Measurements from ENCODE around the gene MYADML2. TPM values are rescaled to one million over a fixed set of nuclear protein-coding genes. Genes with fewer than 3 reads are reported as not detected.
A peak's percentile ranks its signal among the peaks of the same experiment; 100 is the strongest.

The MYADML2 gene
- total RNA-seq, 1 experiment from 2014 or later = 0.22 TPM

DNA sequence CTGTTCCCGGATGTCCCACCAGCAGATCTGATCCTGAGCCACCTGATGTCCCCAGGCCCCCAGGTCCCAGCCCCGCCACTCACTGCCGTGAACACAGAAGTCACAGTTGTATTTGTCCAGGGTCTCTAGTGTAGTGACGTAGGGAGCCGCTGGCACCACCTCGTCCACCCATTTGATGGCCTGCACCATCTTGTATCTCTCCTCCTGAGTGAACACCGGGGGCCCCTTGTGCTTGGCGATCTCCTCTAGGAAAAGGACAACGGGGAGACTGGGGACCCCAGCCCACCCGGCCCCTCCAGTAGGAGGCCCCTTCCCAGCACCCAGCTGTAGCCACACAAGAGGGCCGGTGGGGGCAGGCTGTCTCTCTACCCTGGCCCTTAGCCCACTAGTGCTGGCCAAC, 38.2 kb downstream of the MYADML2 start:
- Histone ChIP-seq H3K14ac (ENCODE audit: insufficient read depth, low read length) (no peak overlapping the region), H3K79me2 (ENCODE audit: insufficient read depth, low read length) (no peaks in the 10 kb centered on the region), H2BK20ac (ENCODE audit: low read depth, low read length, poor library complexity, severe bottlenecking) (no peak overlapping the region), H4K5ac (ENCODE audit: insufficient read length, low read depth, low read length) (no peak overlapping the region), H3K9me3 (ENCODE audit: control insufficient read depth, low read depth, low read length) (no peaks in the 10 kb centered on the region), H2BK120ac (ENCODE audit: low read depth, low read length, poor library complexity, severe bottlenecking) (no peak overlapping the region), H4K20me1 (ENCODE audit: control insufficient read depth, insufficient read depth, insufficient read length) (no peaks in the 10 kb centered on the region), H2BK5ac (ENCODE audit: insufficient read length, low read length) (no peak overlapping the region), H3K9ac (ENCODE audit: extremely low read depth, insufficient read length, low read length) (no peak overlapping the region), H3K23ac (ENCODE audit: insufficient read length, low read depth, low read length) (no peak overlapping the region), H2AK5ac (ENCODE audit: insufficient read length, low read length) (no peak overlapping the region), H3K27ac (ENCODE audit: insufficient read length, low read depth, low read length) (no peak overlapping the region), H3K27me3 (ENCODE audit: insufficient read depth, low read length) (no peaks in the 10 kb centered on the region), H4K8ac (replicated peaks; ENCODE audit: insufficient read length, low read depth, low read length) (no peak overlapping the region), H3T11ph (ENCODE audit: low read length) (no peak overlapping the region), H2BK12ac (ENCODE audit: insufficient read length, low read depth, low read length) (no peak overlapping the region), H3K4me2 (ENCODE audit: insufficient read depth, insufficient read length, low read length) (no peak overlapping the region), H3K4me1 (ENCODE audit: insufficient read depth, low read length) (no peaks in the 10 kb centered on the region), H3K56ac (ENCODE audit: insufficient read length, low read depth, low read length) (no peak overlapping the region), H2AFZ (ENCODE audit: low read length) (no peak overlapping the region), H3K18ac (ENCODE audit: insufficient read length, low read depth, low read length) (no peak overlapping the region), H4K91ac (ENCODE audit: insufficient read length, low read depth, low read length) (no peak overlapping the region), H3K4ac (ENCODE audit: low read depth, low read length) (no peak overlapping the region), H3K23me2 (ENCODE audit: insufficient read length, low read depth, low read length, poor library complexity, severe bottlenecking) (peaks cover 6% of the 10 kb centered on the region), H3K79me1 (ENCODE audit: insufficient read depth, low read depth, low read length, poor library complexity, severe bottlenecking) (no peaks in the 10 kb centered on the region), H2BK15ac (ENCODE audit: low read depth, low read length) (no peak overlapping the region)
- WGBS (ENCODE audit: extremely low coverage, insufficient read length, low lambda C conversion rate) = no CpG with 5 or more reads among the region's 11 CpGs
- Mint-ChIP-seq H3K4me1 (peaks cover 0 to 2% of the 10 kb centered on the region in 2 experiments; a peak in 2 of 4 replicates), H3K27ac (no peak overlapping the region), H3K9me3 (no peaks in the 10 kb centered on the region), H3K4me3 (peak overlapping the region in 1 of 2 experiments; percentile 35; a peak in 2 of 5 replicates), H3K36me3 (ENCODE audit: insufficient read depth in 1 of 3, low read depth in 3 of 3) (peaks cover 9 to 23% (median 14%) of the 10 kb centered on the region in 3 experiments; a peak in 6 of 7 replicates), H3K27me3 (ENCODE audit: low read depth) (no peaks in the 10 kb centered on the region; the same call in 1 of the 2 replicates)
- TF ChIP-seq, protein P1, sequence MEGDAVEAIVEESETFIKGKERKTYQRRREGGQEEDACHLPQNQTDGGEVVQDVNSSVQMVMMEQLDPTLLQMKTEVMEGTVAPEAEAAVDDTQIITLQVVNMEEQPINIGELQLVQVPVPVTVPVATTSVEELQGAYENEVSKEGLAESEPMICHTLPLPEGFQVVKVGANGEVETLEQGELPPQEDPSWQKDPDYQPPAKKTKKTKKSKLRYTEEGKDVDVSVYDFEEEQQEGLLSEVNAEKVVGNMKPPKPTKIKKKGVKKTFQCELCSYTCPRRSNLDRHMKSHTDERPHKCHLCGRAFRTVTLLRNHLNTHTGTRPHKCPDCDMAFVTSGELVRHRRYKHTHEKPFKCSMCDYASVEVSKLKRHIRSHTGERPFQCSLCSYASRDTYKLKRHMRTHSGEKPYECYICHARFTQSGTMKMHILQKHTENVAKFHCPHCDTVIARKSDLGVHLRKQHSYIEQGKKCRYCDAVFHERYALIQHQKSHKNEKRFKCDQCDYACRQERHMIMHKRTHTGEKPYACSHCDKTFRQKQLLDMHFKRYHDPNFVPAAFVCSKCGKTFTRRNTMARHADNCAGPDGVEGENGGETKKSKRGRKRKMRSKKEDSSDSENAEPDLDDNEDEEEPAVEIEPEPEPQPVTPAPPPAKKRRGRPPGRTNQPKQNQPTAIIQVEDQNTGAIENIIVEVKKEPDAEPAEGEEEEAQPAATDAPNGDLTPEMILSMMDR (conservative IDR thresholded peaks at IDR 0.05) = no peak
- DNase-seq = no peak

Measured in H9 (cell line).